NCI-H1694 treated with DMSO at 0.1 percent for 48 hours (cell line): ENCODE results near the gene SNF8.

Experiments
- DNase-seq: peaks from one replicate; lab custom pipeline; 2025; lab: John Stamatoyannopoulos, UW

The SNF8 gene

GRCh38 chr17:48883171-48883570, 61.5 kb downstream of the SNF8 start:
- no peak for DNase-seq

- no peak for DNase-seq
These were observed 62.4 kb downstream of the SNF8 start for GRCh38 chr17:48882272-48882671.
